ENCODE results near the gene AGBL5. TPM values are rescaled to one million over a fixed set of nuclear protein-coding genes. Genes with fewer than 3 reads are reported as not detected.

AGBL5 gene
- total and polyA plus RNA-seq, 9 of the 15 experiments (the other 6 are each of a cell fraction or from before 2014, with no cell fraction given): 3.3 to 52.7 (median 26.2) TPM

- TF ChIP-seq ZBTB43 (CRISPR knock-in tag; IDR thresholded peaks at IDR 0.05) (no peak), E2F3 (CRISPR knock-in tag; IDR thresholded peaks at IDR 0.05) (0 out of 2 replicates have a peak, but pooled peaks have one; percentile 41), GTF3C2 (IDR thresholded peaks at IDR 0.05; ENCODE audit: borderline replicate concordance, extremely low read depth, insufficient read length) (no peak), MLX (CRISPR knock-in tag; conservative IDR thresholded peaks at IDR 0.05) (0 out of 4 replicates have a peak, but pooled peaks of 1 of the 2 experiments have one; percentile 37), ZNF551 (CRISPR knock-in tag; IDR thresholded peaks at IDR 0.05) (no peak), ZNF57 (CRISPR knock-in tag; IDR thresholded peaks at IDR 0.05) (0 out of 2 replicates have a peak, but pooled peaks have one; percentile 45), HDAC1 (IDR thresholded peaks at IDR 0.05) (peak in 1 of 2 experiments; percentile 45; a peak in 2 of 4 replicates), JUND (IDR thresholded peaks at IDR 0.05; ENCODE audit: borderline replicate concordance, low read depth, low read length) (no peak), JUND (tag; IDR thresholded peaks at IDR 0.05; ENCODE audit: borderline replicate concordance, low read depth, low read length) (no peak), SIN3B (IDR thresholded peaks at IDR 0.05; ENCODE audit: low read depth) (peak; percentile 15; the same call in 1 of the 2 replicates), HOMEZ (CRISPR knock-in tag; IDR thresholded peaks at IDR 0.05) (0 out of 2 replicates have a peak, but pooled peaks have one; percentile 53), HNRNPH1 (optimal IDR thresholded peaks at IDR 0.05; ENCODE audit: low read depth, low read length) (no peak), KLF6 (CRISPR knock-in tag; IDR thresholded peaks at IDR 0.05; ENCODE audit: borderline replicate concordance) (0 out of 2 replicates have a peak, but pooled peaks have one; percentile 27), ZNF707 (CRISPR knock-in tag; conservative IDR thresholded peaks at IDR 0.05) (no peak), ARID3A (IDR thresholded peaks at IDR 0.05; ENCODE audit: borderline replicate concordance, low read depth, low read length) (no peak), SMAD4 (CRISPR knock-in tag; conservative IDR thresholded peaks at IDR 0.05) (0 out of 2 replicates have a peak, but pooled peaks have one; percentile 28), SPI1 (IDR thresholded peaks at IDR 0.05; ENCODE audit: borderline replicate concordance, low read depth, low read length) (no peak), OTX1 (CRISPR knock-in tag; IDR thresholded peaks at IDR 0.05) (0 out of 2 replicates have a peak, but pooled peaks have one; percentile 58)
These were observed 606 bp downstream of the AGBL5 start (continued) for GRCh38 chr2:27051902-27052645.
